Measurements from ENCODE around the gene ZBTB33.

- TF ChIP-seq CTCF (IDR thresholded peaks at IDR 0.05) (no peak), POLR2AphosphoS5 (IDR thresholded peaks at IDR 0.05) (no peak), POLR2A (IDR thresholded peaks at IDR 0.05) (no peak)
Observed at GRCh38 chrX:120235284-120235683, 15.3 kb upstream of the ZBTB33 start.

Measured in transverse colon (tissue), 4 donors.